K562 (cell line): ENCODE data around the gene BTAF1. TPM values are rescaled to one million over a fixed set of nuclear protein-coding genes. Genes with fewer than 3 reads are reported as not detected.

Source experiments
- ATAC-seq: fragments of 200-7000 bp; cut with Tn5 transposase; 3 replicates; pipeline ENCODE4 v1.9.1; 2020; ENCODE audit warnings: moderate library complexity
- BruUV-seq: library from RNA; stranded (reverse); fragments of 400-500 nt; replicated peaks from 2 replicates; lab custom pipeline; 2021; lab: Mats Ljungman, UMichigan
- CTCF ChIA-PET: fragments of 300-600 bp; formaldehyde crosslinking; extraction: SDS; loops from one replicate; lab custom pipeline; 2021; ENCODE audit warnings: low intra/inter-chr PET ratio; lab: Yijun Ruan, JAX
- POLR2A ChIA-PET: fragments of 300-600, 350-650 bp; sonication (Branson Sonifier 250); formaldehyde crosslinking; extraction: SDS; loops from one replicate; lab custom pipeline; 2021; ENCODE audit warnings: antibody characterized with exemption, inconsistent platforms; lab: Yijun Ruan, JAX
- DNase-seq, 4 experiments: peaks; one replicate each; pipeline versions ENCODE4 v3.0.0 to v3.0.0-alpha.2; 2011 to 2018; ENCODE audit warnings: low spot score in 3 of 4, mixed read lengths in 3 of 4; ENCODE audit errors: extremely low read depth in 1 of 4
- FAIRE-seq: peaks from 2 replicates; lab custom pipeline; 2011; peaks lifted over from hg19 to GRCh38; lab: Jason Lieb, UNC
- H2AFZ ChIP-seq: 2 replicates; pipeline ENCODE4 v1.6.0; 2011; ENCODE audit warnings: low read depth, low read length, control low read depth, inconsistent platforms
- H3K27ac ChIP-seq: fragments of 200-600 bp; 3 replicates; pipeline ENCODE4 v1.8.0; 2011; ENCODE audit warnings: low read depth, mild to moderate bottlenecking, control low read depth, inconsistent platforms, low read length, moderate library complexity, mixed read lengths; ENCODE audit errors: extremely low read depth
- H3K27me3 ChIP-seq, 2 experiments: fragments of 300-600 bp in 1 of 2; 2 replicates in 1 of 2; 3 replicates in 1 of 2; pipeline versions ENCODE4 v1.6.0 to v1.8.0; 2011; ENCODE audit warnings: inconsistent platforms in 2 of 2, low read length in 2 of 2, mild to moderate bottlenecking in 1 of 2, mixed read lengths in 1 of 2, moderate library complexity in 1 of 2; ENCODE audit not compliant: control insufficient read depth in 2 of 2, insufficient read depth in 2 of 2
- H3K36me3 ChIP-seq: fragments of 300-600 bp; 3 replicates; pipeline ENCODE4 v1.8.0; 2011; ENCODE audit warnings: mild to moderate bottlenecking, low read length, inconsistent platforms; ENCODE audit not compliant: control insufficient read depth, insufficient read depth
- H3K4me1 ChIP-seq, 2 experiments: fragments of 200-600 bp in 1 of 2; replicated peaks in 1 of 2; 2 replicates in 1 of 2; 3 replicates in 1 of 2; pipeline versions ENCODE4 v1.5.1 to v1.8.0; 2011; ENCODE audit warnings: inconsistent platforms in 2 of 2, low read length in 2 of 2, mild to moderate bottlenecking in 1 of 2, mixed read lengths in 1 of 2, moderate library complexity in 1 of 2; ENCODE audit not compliant: control insufficient read depth in 2 of 2, insufficient read depth in 2 of 2
- H3K4me2 ChIP-seq: 2 replicates; pipeline ENCODE4 v1.6.1; 2011; ENCODE audit warnings: low read length, control low read depth, inconsistent platforms, mixed read lengths; ENCODE audit not compliant: insufficient read depth
- H3K4me3 ChIP-seq: fragments of 200-600 bp; sonication (generic), shearing (Covaris generic); 2 replicates; pipeline ENCODE4 v1.5.1; 2016; ENCODE audit warnings: control low read depth, inconsistent platforms
- H3K79me2 ChIP-seq: fragments of 200-600 bp; 3 replicates; pipeline ENCODE4 v1.8.0; 2011; ENCODE audit warnings: low read length, inconsistent platforms; ENCODE audit not compliant: control insufficient read depth, insufficient read depth
- H3K9ac ChIP-seq, 2 experiments: 2 replicates each; pipeline versions ENCODE4 v1.6.0 to v1.6.1; 2011; ENCODE audit warnings: low read depth in 2 of 2, low read length in 2 of 2, control low read depth in 1 of 2, inconsistent platforms in 1 of 2, mild to moderate bottlenecking in 1 of 2, mixed read lengths in 1 of 2; ENCODE audit not compliant: insufficient read depth in 1 of 2
- H3K9me1 ChIP-seq: one replicate; pipeline ENCODE4 v1.6.0; 2011; ENCODE audit warnings: inconsistent platforms, mild to moderate bottlenecking, low read length, moderate library complexity; ENCODE audit not compliant: control insufficient read depth, insufficient read depth
- H3K9me3 ChIP-seq: replicated peaks from 2 replicates; pipeline ENCODE4 v1.5.1; 2011; ENCODE audit warnings: low read depth, low read length, inconsistent platforms; ENCODE audit not compliant: control insufficient read depth, insufficient read depth
- H4K20me1 ChIP-seq: replicated peaks from 2 replicates; pipeline ENCODE4 v1.6.1; 2011; ENCODE audit warnings: low read length, inconsistent platforms, mixed read lengths; ENCODE audit not compliant: control insufficient read depth, insufficient read depth
- EZH2 ChIP-seq: IDR thresholded peaks from 2 replicates; pipeline ENCODE4 v1.6.1; 2012; ENCODE audit warnings: low read depth, mild to moderate bottlenecking, inconsistent platforms, low read length, borderline replicate concordance
- GATAD2B ChIP-seq: fragments of 450-650 bp; IDR thresholded peaks from 2 replicates; pipeline ENCODE4 v1.6.1; 2017; ENCODE audit warnings: mild to moderate bottlenecking, borderline replicate concordance
- SREBF1 ChIP-seq: fragments of 150-350 bp; IDR thresholded peaks from 2 replicates; pipeline ENCODE4 v1.6.1; 2014; ENCODE audit warnings: antibody characterized with exemption, low read depth, low read length, borderline replicate concordance
- ZNF274 ChIP-seq: IDR thresholded peaks from 2 replicates; pipeline ENCODE4 v1.6.1; 2011; ENCODE audit warnings: low read depth, mild to moderate bottlenecking, low read length, moderate library complexity, borderline replicate concordance
- ZNF395 ChIP-seq: fragments of 200-800 bp; sonication (Bioruptor generic); IDR thresholded peaks from 2 replicates; pipeline ENCODE4 v1.6.1; 2017; ENCODE audit warnings: missing genetic modification characterization, missing compliant biosample characterization
- WGBS: fragments of 100-300 bp; shearing (Covaris generic); methylation state at CpG from one replicate; pipeline ENCODE4 v1.1.6; 2016; ENCODE audit warnings: low coverage, mixed read lengths; ENCODE audit not compliant: insufficient coverage; ENCODE audit errors: missing lambda C conversion rate; 5-methylcytosine and 5-hydroxymethylcytosine counted together
- in situ Hi-C: fragments of 300-500 bp; cut with MboI; formaldehyde crosslinking; loops from 4 replicates; pipeline ENCODE4 v1.15.0; 2018; ENCODE audit warnings: inconsistent platforms, mixed read lengths
- intact Hi-C: fragments of 100-400 bp; cut with micrococcal nuclease; formaldehyde crosslinking; loops from 2 replicates; pipeline ENCODE4 v1.14.2; 2022
- polyA plus RNA-seq, 8 experiments: library from polyadenylated mRNA; depleted of rRNA in 4 of 8; stranded (reverse) in 5 of 8; unstranded in 3 of 8; fragments of >200 nt; fragmentation: Nextera tagmentation in 2 of 8; fragmentation: Illumina TruSeq in 1 of 8; extraction: Ambion mirVana in 2 of 8; extraction: Trizol in 1 of 8; gene quantifications; 2 replicates each; pipeline versions ENCODE4 v1.2.1 to v1.2.3, GENCODE V29; 2011 to 2014; ENCODE audit warnings: inconsistent platforms in 1 of 8, missing spikeins in 1 of 8
- total RNA-seq, 7 experiments: library from RNA; depleted of rRNA in 6 of 7; stranded (reverse); fragments of >200 nt in 6 of 7; fragmentation: Illumina TruSeq in 2 of 7; extraction: Trizol in 2 of 7; gene quantifications; 2 replicates each; pipeline versions ENCODE4 v1.2.1 to v1.2.3, GENCODE V29; 2011 to 2021; ENCODE audit warnings: low replicate concordance in 1 of 7
- TF ChIP-seq, protein P1 (sequence below): sonication (generic); formaldehyde crosslinking; IDR thresholded peaks from 2 replicates; pipeline ENCODE4 v1.8.1; 2023; ENCODE audit warnings: mild to moderate bottlenecking, missing genetic modification reagents
- TF ChIP-seq, protein P2 (sequence below): sonication (generic); formaldehyde crosslinking; IDR thresholded peaks from 2 replicates; pipeline ENCODE4 v1.8.0; 2022; ENCODE audit warnings: mild to moderate bottlenecking, low read depth, missing genetic modification reagents
- TF ChIP-seq, protein P3 (sequence below): fragments of 250-450 bp; sonication (Bioruptor Pico); IDR thresholded peaks from 2 replicates; pipeline ENCODE4 v1.6.1; 2021; ENCODE audit warnings: mild to moderate bottlenecking

The BTAF1 gene
- total and polyA plus RNA-seq, 9 of the 15 experiments (the other 6 are each of a cell fraction or from before 2014, with no cell fraction given), result 6.6 to 70.7 (median 30.5) TPM

GRCh38 chr10:91887272-91888076 is 36.1 kb upstream of the BTAF1 start:
- in situ Hi-C loops (no loop called here), intact Hi-C loops (no loop called here)
- no peak for TF ChIP-seq ZNF395 (CRISPR knock-in tag)
- TF ChIP-seq, protein P1, sequence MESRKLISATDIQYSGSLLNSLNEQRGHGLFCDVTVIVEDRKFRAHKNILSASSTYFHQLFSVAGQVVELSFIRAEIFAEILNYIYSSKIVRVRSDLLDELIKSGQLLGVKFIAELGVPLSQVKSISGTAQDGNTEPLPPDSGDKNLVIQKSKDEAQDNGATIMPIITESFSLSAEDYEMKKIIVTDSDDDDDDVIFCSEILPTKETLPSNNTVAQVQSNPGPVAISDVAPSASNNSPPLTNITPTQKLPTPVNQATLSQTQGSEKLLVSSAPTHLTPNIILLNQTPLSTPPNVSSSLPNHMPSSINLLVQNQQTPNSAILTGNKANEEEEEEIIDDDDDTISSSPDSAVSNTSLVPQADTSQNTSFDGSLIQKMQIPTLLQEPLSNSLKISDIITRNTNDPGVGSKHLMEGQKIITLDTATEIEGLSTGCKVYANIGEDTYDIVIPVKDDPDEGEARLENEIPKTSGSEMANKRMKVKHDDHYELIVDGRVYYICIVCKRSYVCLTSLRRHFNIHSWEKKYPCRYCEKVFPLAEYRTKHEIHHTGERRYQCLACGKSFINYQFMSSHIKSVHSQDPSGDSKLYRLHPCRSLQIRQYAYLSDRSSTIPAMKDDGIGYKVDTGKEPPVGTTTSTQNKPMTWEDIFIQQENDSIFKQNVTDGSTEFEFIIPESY, result no peak
- TF ChIP-seq, protein P2, sequence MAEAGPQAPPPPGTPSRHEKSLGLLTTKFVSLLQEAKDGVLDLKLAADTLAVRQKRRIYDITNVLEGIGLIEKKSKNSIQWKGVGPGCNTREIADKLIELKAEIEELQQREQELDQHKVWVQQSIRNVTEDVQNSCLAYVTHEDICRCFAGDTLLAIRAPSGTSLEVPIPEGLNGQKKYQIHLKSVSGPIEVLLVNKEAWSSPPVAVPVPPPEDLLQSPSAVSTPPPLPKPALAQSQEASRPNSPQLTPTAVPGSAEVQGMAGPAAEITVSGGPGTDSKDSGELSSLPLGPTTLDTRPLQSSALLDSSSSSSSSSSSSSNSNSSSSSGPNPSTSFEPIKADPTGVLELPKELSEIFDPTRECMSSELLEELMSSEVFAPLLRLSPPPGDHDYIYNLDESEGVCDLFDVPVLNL, result no peak
- TF ChIP-seq, protein P3, sequence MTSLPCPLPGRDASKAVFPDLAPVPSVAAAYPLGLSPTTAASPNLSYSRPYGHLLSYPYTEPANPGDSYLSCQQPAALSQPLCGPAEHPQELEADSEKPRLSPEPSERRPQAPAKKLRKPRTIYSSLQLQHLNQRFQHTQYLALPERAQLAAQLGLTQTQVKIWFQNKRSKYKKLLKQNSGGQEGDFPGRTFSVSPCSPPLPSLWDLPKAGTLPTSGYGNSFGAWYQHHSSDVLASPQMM (CRISPR knock-in tag), result no peak
- no peak for TF ChIP-seq SREBF1
- TF ChIP-seq EZH2, result no peak
- no peak for TF ChIP-seq GATAD2B
- no peak for TF ChIP-seq ZNF274
- no peaks in the 10 kb centered on the region for H3K79me2 ChIP-seq
- no peaks in the 10 kb centered on the region for H3K36me3 ChIP-seq
- no peak for ATAC-seq
- no peak overlapping the region for H3K4me2 ChIP-seq
- no peak overlapping the region for H3K27ac ChIP-seq
- ChIA-PET POLR2A (no interaction called here), CTCF (no interaction called here)
- DNase-seq, result no peak
- no peaks in the 10 kb centered on the region for H3K27me3 ChIP-seq
- no peaks in the 10 kb centered on the region for H4K20me1 ChIP-seq
- H3K9me3 ChIP-seq, result no peaks in the 10 kb centered on the region
- H3K4me3 ChIP-seq, result no peak overlapping the region
- BruUV-seq, result no TSS peak
- H3K9me1 ChIP-seq, result no peaks in the 10 kb centered on the region
- H3K4me1 ChIP-seq, result peaks cover 0 to 5% of the 10 kb centered on the region in 2 experiments; a peak in 2 of 5 replicates
- no peak overlapping the region for H2AFZ ChIP-seq
- H3K9ac ChIP-seq, result no peak overlapping the region
- no peak for FAIRE-seq
- WGBS, result 61% methylated on average over 28 of the region's 59 CpGs
